Right lobe of liver (tissue), 4 donors: ENCODE data around the gene KIF1A.

Experiments used
- POLR2A ChIP-seq: fragments of 450-650 bp; IDR thresholded peaks from one replicate; pipeline ENCODE4 v1.6.1; 2017; ENCODE audit warnings: antibody characterized with exemption, mild to moderate bottlenecking
- TF ChIP-seq, protein P1 (sequence below), 4 donors: fragments of 200-600 bp in 3 of 4; fragments of 450-650 bp in 1 of 4; IDR thresholded peaks; one replicate each; pipeline versions ENCODE4 v1.5.1 to v1.8.0; 2016 to 2022; ENCODE audit warnings: antibody characterized with exemption in 4 of 4, mild to moderate bottlenecking in 2 of 4
- donor health status: DM: no; HTN: no; CAD: no.
- donor health status: DM: no; HTN: no; CAD: no.
- donor health status: DM: no; HTN: yes; CAD: no.

DNA sequence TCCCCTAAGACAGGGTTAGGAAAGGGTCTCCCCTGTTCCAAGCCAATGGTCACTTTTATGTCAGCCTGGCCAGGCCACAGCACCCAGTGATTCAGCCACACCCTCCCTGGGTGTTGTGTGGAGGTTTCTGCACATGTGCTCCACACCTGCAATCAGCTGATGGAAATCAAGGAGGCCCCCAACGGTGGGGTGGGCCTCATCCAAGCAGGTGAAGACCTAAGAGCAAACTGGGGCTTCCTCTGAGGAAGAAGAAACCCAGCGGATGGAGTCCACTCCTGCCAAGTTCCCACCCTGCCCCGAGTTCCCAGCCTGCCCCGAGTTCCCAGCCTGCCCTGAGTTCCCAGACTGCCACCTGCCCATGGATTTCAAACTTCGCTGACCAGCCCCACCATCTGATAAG, 55.4 kb downstream of the KIF1A start:
- TF ChIP-seq, protein P1, sequence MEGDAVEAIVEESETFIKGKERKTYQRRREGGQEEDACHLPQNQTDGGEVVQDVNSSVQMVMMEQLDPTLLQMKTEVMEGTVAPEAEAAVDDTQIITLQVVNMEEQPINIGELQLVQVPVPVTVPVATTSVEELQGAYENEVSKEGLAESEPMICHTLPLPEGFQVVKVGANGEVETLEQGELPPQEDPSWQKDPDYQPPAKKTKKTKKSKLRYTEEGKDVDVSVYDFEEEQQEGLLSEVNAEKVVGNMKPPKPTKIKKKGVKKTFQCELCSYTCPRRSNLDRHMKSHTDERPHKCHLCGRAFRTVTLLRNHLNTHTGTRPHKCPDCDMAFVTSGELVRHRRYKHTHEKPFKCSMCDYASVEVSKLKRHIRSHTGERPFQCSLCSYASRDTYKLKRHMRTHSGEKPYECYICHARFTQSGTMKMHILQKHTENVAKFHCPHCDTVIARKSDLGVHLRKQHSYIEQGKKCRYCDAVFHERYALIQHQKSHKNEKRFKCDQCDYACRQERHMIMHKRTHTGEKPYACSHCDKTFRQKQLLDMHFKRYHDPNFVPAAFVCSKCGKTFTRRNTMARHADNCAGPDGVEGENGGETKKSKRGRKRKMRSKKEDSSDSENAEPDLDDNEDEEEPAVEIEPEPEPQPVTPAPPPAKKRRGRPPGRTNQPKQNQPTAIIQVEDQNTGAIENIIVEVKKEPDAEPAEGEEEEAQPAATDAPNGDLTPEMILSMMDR (IDR thresholded peaks at IDR 0.05), result no peak
- no peak for TF ChIP-seq POLR2A
